GM18526 (cell line): ENCODE measurements around the gene COL21A1.

Source experiments
- POLR2A ChIP-seq: IDR thresholded peaks from 3 replicates; pipeline ENCODE4 v1.6.1; 2011; ENCODE audit not compliant: insufficient read length; ENCODE audit errors: extremely low read depth

Gene COL21A1

DNA sequence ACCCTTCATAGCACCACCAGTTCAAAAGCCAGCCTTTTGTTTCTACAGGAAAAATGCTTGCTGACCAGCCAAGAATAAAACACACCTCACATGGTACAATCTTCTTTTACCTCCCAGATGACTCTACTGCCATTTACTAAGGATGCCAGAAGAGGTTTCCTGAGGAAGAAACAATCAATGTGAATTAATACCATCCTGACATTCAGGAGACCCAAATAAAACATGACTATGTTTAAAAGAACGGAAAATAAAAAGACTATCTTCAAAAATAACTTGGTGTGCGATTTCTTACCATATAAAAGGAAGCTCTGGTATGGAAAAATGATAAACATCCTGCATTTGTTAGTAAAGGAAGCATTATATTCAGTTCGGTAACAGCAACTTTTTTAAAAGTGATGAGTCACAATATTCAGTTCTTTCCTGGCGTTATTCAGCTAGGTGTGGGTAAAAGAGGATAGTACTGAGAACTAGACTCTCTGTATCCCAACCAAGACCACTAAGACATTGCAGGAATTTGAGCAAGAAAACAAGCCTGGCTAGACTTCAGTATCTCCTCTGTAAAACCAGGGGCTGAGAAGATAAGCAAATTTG, 16.3 kb downstream of the COL21A1 start:
- TF ChIP-seq POLR2A, result no peak

GRCh38 chr6:56227071-56227879, 20.1 kb downstream of the COL21A1 start:
- no peak for TF ChIP-seq POLR2A

GRCh38 chr6:56223995-56224394, 23.4 kb downstream of the COL21A1 start:
- no peak for TF ChIP-seq POLR2A

DNA sequence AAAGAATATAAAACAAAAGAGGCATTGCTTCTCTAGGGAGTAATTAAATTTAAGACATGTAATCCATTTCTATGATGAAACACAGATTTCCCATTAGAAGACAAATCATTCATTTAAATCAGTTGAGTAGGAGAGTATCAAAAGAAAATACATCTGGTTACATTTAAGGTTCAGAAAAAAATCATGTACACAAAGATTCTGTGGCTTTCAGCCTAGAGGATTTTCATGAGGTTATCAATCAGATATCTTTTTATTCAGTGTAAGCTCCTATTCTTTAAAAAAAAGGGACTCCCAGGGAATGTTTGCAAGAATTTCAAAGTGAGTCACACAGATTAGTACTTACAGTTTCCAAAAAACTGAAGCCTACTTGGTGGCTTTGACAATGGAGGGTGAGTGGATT, 24.9 kb downstream of the COL21A1 start:
- no peak for TF ChIP-seq POLR2A

- TF ChIP-seq POLR2A, result no peak
These were observed 27.3 kb downstream of the COL21A1 start for GRCh38 chr6:56220078-56220477.

- no peak for TF ChIP-seq POLR2A
These were observed 32.7 kb downstream of the COL21A1 start for GRCh38 chr6:56214703-56215101.

DNA sequence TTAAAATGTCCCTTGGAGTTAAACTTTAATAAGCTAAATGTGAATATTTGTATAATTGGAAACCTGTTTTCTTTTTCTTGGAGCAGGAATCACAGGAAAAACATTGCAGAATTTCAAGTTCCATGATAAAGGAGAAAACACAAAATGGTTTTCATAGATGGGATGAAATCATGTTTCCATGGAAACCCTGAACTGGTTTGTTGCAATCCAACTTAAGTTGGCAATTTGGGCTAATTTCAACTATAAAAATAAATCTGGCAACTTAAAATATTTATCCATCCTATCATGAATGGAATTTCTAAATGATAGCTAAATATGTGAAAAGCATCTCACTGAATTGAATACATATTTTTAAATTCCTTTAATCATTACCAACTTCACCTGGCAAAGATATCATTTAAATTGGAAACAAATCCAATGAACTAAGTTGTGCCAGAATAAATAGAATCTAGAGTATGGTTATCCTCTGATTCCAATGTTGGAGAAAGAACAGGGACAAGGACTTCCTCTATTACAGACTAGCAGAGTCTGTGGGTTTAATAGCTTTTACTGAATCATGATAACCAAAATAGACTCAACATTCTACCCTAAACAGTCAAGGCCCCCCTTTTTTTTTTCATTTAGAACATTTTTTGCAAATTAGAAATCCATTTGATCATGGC, 33.2 kb downstream of the COL21A1 start:
- TF ChIP-seq POLR2A, result no peak

GRCh38 chr6:56211724-56212123, 35.7 kb downstream of the COL21A1 start:
- no peak for TF ChIP-seq POLR2A

DNA sequence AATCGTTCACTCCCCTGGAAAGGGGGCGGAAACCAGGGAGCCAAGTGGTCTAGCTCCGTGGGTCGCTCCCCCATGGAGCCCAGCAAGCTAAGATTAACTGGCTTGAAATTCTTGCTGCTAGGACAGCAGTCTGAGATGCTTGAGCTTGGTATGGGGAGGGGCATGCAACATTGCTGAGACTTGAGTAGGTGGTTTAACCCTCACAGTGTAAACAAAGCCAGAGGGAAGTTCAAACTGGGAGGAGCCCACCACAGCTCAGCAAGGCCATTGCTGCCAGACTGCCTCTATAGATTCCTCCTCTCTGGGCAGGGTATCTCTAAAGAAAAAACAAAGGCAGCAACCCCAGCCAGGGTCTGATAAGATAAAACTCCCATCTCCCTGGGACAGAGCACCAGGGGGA, 43.2 kb downstream of the COL21A1 start:
- TF ChIP-seq POLR2A, result no peak

GRCh38 chr6:56199956-56200355, 47.4 kb downstream of the COL21A1 start:
- no peak for TF ChIP-seq POLR2A

DNA sequence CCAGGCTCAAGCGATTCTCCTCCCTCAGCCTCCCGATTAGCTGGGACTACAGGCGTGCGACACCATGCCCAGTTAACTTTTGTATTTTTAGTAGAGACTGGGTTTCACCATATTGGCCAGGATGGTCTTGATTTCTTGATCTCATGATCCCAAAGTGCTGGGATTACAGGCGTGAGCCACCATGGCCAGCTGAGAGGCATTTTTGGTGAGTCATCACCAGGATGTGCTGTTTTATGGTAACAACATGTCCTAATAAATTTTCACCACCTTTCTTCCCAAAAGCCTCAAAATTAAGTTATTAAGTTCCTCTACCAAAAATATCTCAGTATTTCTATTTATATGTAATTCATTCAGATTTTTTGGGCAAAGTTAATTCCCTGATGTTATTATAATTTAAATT, 53.5 kb downstream of the COL21A1 start:
- TF ChIP-seq POLR2A, result no peak

DNA sequence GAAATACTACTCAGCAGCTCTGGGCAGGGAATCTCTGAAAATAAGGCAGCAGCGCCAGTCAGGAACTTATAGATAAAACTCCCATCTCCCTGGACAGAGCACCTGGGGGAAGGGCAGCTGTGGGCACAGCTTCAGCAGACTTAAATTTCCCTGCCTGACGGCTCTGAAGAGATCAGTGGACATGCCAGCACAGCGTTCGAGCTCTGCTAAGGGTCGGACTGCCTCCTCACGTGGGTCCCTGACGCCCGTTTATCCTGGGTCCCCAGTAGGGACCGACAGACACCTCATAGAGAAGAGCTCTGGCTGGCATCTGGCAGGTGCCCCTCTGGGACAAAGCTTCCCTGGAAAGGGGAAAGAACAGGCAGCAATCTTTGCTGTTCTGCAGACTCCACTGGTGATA, 59.0 kb downstream of the COL21A1 start:
- no peak for TF ChIP-seq POLR2A

GRCh38 chr6:56187686-56188085, 59.7 kb downstream of the COL21A1 start:
- no peak for TF ChIP-seq POLR2A

DNA sequence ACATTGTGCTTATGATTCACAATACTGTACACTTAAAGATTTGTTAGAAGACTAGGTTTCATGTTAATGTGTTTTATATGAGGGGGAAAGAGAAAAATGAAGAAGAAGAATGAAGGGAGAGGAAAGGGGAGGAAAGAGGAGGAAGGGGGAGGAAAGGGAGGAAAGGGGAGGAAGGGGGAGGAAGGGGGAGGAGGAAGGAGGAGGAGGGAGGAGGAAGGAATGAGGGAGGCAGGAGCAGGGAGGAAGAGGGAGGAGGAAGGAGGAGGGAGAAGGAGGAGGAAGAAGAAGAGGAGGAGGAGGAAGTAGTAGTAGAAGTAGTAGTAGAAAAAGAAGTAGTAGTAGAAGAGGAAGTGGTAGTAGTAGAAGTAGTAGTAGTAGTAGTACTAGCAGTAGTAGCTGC, 70.6 kb downstream of the COL21A1 start:
- TF ChIP-seq POLR2A, result no peak

GRCh38 chr6:56173228-56173627, 74.2 kb downstream of the COL21A1 start:
- no peak for TF ChIP-seq POLR2A

DNA sequence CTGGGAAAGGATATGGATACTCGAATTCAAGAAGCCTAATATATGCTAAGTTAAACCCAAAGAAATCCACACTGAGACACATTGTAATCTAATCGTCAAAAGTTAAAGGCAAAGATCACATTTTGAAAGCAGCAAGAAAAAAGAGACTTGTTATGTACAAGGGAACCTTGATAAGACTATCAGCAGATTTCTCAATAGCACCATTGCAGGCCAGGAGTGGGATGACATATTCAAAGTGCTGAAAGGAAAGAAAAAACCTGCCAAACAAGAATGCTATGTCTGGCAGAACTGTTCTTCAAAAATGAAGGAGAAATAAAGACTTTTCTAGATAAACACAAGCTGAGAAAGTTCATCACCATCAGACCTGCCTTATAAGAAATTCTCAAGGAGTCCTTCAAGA, 75.2 kb downstream of the COL21A1 start:
- no peak for TF ChIP-seq POLR2A
